Forelimb muscle (tissue), 1 donor: ENCODE data around the gene IFT122. TPM values are rescaled to one million over a fixed set of nuclear protein-coding genes. Genes with fewer than 3 reads are reported as not detected.
"Not testable (repeated sequence)": the region's sequence is repeated elsewhere in the genome, so short reads cannot be mapped to it uniquely, and the experiment has no call there.

Experiments used
- DNase-seq: peaks from one replicate; pipeline ENCODE4 v3.0.0-alpha.2; 2013; ENCODE audit warnings: low read depth
- polyA plus RNA-seq: library from polyadenylated mRNA; unstranded; fragments of 120-200 nt; gene quantifications from one replicate; pipeline ENCODE4 v1.2.1, GENCODE V29; 2013; ENCODE audit not compliant: insufficient read length

IFT122 gene
- polyA plus RNA-seq, 1 donor: 33.2 TPM

- DNase-seq: not testable (repeated sequence)
Measured at GRCh38 chr3:129515821-129516432, 75.9 kb downstream of the IFT122 start.

- no peak for DNase-seq
Measured at GRCh38 chr3:129517516-129517915, 77.5 kb downstream of the IFT122 start.

DNA sequence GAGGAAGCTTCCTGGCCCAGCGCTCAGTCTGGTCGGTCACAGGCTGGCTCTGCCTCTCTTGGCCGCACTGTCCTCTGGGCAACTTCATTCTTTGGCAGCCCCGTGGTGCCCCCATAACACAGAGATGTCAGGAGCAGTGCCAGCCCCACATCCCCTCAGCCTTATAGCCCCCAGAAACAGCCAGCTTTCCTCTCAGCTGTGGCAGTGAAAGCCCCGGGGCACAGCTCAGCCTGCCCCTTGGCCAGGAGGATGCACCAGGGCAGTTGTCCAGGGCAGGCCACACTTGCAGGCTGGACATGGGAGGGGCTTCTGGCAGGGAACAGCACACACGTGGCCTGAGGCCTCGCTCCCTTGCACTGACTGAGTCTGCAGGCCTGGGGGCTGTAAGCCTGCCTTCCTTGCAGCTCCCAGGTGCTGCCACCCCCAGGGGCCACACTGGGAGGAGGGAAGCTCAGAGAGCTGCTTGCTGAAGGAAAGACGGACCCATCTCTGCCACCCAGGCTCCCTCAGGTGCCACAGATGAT is 78.1 kb downstream of the IFT122 start:
- no peak for DNase-seq

- DNase-seq: no peak
Measured at GRCh38 chr3:129518581-129518980, 78.6 kb downstream of the IFT122 start.

DNA sequence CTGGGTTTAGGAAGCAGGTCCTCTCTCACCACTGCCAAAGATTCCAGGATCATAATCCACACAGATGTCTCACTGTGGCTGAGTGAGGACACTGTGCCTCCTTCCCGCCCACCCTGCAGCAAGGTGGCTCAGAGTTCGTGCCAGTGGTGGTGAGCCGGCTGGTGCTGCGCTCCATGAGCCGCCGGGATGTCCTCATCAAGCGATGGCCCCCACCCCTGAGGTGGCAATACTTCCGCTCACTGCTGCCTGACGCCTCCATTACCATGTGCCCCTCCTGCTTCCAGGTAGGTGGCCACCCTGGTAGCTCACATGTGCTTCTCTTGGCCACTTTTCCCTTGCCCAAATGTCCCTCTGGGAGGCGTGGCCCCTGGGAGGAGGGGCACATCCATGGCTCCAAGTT is 79.4 kb downstream of the IFT122 start:
- no peak for DNase-seq

DNA sequence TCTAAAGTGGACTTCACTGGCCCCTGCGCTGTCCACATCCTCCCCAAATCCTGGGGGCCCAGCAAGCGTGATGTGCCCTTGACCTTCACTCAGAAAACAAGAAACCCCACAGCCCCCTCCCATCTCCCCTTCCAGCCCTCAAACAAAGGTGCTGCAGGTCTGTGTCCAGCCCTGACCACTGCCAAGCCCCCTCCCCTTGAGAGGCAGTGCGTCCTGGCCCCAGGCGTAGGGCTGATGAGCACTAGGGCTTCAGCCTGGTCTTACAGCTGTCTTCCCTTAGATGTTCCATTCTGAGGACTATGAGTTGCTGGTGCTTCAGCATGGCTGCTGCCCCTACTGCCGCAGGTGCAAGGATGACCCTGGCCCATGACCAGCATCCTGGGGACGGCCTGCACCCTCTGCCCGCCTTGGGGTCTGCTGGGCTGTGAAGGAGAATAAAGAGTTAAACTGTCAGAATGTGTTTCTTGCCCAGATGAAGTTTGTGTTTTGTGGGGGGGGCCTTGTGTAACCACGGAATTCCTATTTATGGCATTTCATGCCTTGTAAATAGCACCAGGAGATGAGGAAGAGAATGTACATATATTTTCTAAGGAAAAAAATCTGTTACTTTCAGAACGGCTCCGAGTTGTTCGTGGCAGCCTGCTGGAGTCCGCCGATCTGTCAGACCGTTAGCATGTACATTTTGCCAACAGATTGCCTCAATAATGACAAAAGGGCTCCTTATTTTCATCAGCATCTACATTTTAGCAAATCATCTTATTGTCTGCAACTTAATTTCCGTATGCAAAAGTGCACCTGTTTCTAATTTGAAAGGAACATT is 80.1 kb downstream of the IFT122 start:
- DNase-seq: no peak

DNA sequence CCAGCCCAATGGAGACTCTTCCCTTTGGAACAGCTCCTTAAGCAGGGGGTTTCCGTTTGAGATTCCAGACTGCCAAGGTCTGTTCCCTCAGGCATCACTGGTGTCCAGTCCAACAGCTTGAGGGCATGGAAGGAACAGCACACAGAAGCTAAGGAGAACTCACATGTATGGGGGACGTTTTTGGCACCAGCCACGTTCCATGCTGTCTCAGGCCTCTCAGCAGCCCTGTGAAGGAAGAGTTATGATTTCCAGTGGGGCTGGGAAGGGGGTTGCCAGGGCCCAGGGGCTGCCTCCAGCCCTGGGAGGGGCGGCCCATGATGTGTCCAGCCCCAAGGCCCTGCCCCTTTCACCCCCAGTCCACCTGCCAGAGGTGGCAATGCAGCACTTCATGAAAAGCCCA is 80.9 kb downstream of the IFT122 start:
- no peak for DNase-seq

DNA sequence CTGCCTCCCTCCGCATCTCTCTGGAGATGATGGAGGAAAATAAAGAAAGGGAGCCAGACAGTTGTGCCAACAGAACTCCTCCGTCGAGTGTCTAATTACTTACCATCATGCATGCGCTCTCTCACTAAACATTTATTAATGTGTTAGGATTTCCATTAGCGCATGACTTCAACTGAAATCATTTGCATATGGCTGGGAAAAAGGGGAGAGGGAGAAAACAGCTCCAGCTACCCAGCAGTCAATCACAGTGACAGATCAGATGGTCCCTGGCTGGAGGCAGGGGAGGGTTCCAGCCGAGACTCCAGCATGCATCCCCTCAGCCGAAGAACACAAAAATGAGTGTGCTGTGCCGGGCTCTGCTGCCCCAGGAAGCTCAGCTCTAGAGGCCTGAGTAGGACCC is 81.6 kb downstream of the IFT122 start:
- DNase-seq: no peak

GRCh38 chr3:129522953-129523352 is 82.9 kb downstream of the IFT122 start:
- no peak for DNase-seq

DNA sequence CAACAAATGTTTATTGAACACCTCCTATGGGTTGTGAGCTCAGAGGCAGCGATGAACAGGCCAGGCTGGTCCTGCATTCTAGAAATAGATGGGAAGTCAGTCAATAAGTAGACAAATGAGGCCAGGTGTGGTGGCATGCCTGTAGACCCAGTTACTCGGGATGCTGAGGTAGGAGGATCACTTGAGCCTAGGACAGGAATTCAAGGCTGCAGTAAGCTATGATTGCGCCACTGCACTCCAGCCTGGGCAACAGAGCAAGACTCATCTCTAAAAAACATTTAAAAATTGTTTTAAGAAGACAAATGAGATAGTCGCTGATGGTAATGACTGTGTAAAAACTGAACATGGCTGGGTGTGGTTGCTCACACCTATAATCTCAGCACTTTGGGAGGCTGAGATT is 84.1 kb downstream of the IFT122 start:
- no peak for DNase-seq

- no peak for DNase-seq
Measured at GRCh38 chr3:129525341-129525968, 85.4 kb downstream of the IFT122 start.

GRCh38 chr3:129526121-129526900 is 86.3 kb downstream of the IFT122 start:
- DNase-seq: no peak

GRCh38 chr3:129527262-129527661 is 87.2 kb downstream of the IFT122 start:
- no peak for DNase-seq

GRCh38 chr3:129528589-129529100 is 88.6 kb downstream of the IFT122 start, which contains the start of gene RHO:
RHO (plus strand) TSS chr3:129528639; CDS start chr3:129528734, 95 bp downstream.
- DNase-seq: no peak

GRCh38 chr3:129529436-129530210 is 89.6 kb downstream of the IFT122 start:
- no peak for DNase-seq

DNA sequence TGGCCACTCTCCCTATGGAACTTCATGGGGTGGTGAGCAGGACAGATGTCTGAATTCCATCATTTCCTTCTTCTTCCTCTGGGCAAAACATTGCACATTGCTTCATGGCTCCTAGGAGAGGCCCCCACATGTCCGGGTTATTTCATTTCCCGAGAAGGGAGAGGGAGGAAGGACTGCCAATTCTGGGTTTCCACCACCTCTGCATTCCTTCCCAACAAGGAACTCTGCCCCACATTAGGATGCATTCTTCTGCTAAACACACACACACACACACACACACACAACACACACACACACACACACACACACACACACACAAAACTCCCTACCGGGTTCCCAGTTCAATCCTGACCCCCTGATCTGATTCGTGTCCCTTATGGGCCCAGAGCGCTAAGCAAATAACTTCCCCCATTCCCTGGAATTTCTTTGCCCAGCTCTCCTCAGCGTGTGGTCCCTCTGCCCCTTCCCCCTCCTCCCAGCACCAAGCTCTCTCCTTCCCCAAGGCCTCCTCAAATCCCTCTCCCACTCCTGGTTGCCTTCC is 90.3 kb downstream of the IFT122 start:
- DNase-seq: no peak

- no peak for DNase-seq
Measured at GRCh38 chr3:129530821-129531220, 90.8 kb downstream of the IFT122 start.

DNA sequence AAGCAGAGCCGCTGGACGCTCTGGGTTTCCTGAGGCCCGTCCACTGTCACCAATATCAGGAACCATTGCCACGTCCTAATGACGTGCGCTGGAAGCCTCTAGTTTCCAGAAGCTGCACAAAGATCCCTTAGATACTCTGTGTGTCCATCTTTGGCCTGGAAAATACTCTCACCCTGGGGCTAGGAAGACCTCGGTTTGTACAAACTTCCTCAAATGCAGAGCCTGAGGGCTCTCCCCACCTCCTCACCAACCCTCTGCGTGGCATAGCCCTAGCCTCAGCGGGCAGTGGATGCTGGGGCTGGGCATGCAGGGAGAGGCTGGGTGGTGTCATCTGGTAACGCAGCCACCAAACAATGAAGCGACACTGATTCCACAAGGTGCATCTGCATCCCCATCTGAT is 91.7 kb downstream of the IFT122 start:
- no peak for DNase-seq

- DNase-seq: no peak
Measured at GRCh38 chr3:129532261-129532660, 92.2 kb downstream of the IFT122 start.

DNA sequence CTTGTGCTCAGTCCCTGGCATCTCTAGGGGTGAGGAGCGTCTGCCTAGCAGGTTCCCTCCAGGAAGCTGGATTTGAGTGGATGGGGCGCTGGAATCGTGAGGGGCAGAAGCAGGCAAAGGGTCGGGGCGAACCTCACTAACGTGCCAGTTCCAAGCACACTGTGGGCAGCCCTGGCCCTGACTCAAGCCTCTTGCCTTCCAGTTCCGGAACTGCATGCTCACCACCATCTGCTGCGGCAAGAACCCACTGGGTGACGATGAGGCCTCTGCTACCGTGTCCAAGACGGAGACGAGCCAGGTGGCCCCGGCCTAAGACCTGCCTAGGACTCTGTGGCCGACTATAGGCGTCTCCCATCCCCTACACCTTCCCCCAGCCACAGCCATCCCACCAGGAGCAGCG is 93.4 kb downstream of the IFT122 start:
- DNase-seq: no peak
